ENCODE results near the gene ZNF540. TPM values are rescaled to one million over a fixed set of nuclear protein-coding genes. Genes with fewer than 3 reads are reported as not detected.

Gene ZNF540
- total RNA-seq (1 to 10 TPM; 1.4 to 8.2 (median 5.0) TPM), polyA plus RNA-seq (1 to 10 TPM; 3.8 to 5.0 TPM)
- long read RNA-seq, donor 1, partial matches to known transcripts = 0 of 5 reads
- long read RNA-seq, donor 1, other reads (novel, unspliced or antisense) = 1 of 5 reads
- long read RNA-seq, donor 2, transcript ZNF540-201 (5 exons, 3,099 nt) = major isoform, 19 of 29 reads
- long read RNA-seq, donor 2, partial matches to known transcripts = 1 of 29 reads
- long read RNA-seq, donor 2, other reads (novel, unspliced or antisense) = 4 of 29 reads
- long read RNA-seq, donor 3, partial matches to known transcripts = 0 of 4 reads
- long read RNA-seq, donor 3, other reads (novel, unspliced or antisense) = 2 of 4 reads

- Histone ChIP-seq H3K36me3 (peaks cover 0 to 16% (median 12%) of the 10 kb centered on the region in 9 donors), H3K4me1 (peaks cover 0 to 24% (median 17%) of the 10 kb centered on the region in 12 donors), H3K9me3 (peaks cover 0 to 38% (median 6%) of the 10 kb centered on the region in 12 donors), H3K4me3 (peak within 1 kb of the TSS; percentile 34 to 94 (median 79)), H3K27me3 (no peaks in the 10 kb centered on the region), H3K27ac (peak within 1 kb of the TSS; percentile 74 to 92 (median 90))
- ATAC-seq (peak; percentile 99 to 100 (median 99)), DNase-seq (peak; percentile 93 to 96 (median 95))
- TF ChIP-seq CTCF (IDR thresholded peaks at IDR 0.05) = no peak
- peak; percentile 47 to 76 for TF ChIP-seq POLR2A (IDR thresholded peaks at IDR 0.05)
- WGBS, 4 donors = 0 to 1% (median 0%) methylated on average over 43 to 53 of the region's 53 CpGs
- intact Hi-C loops (cut with DNase I) = loop anchor here in 3 of 10 donors (1.0 to 10.0 kb wide), 5 partner anchors 60 to 127 kb away; partner anchors contain the start of genes ZFP30 (in 2 of the 3), ZNF569 (in 1 of the 3) and ZNF570 (in 1 of the 3)
Measured at GRCh38 chr19:37594304-37594981, at the start of gene ZNF540, which contains the start of gene ZNF571. TSS of gene ZNF540 (plus strand) at chr19:37594876. CDS start at chr19:37598448, 3,572 bp downstream. TSS of gene ZNF571 (minus strand) at chr19:37594792. CDS start at chr19:37586676, 8,116 bp downstream.

GRCh38 chr19:37551129-37551993, 43.3 kb upstream of the ZNF540 start:
- H3K27ac ChIP-seq = peak overlapping the region in 11 of 12 donors; percentile 37 to 82 (median 74)
- intact Hi-C loops (cut with DNase I) = no loop called here
- peaks cover 0 to 89% (median 21%) of the 10 kb centered on the region in 12 donors for H3K9me3 ChIP-seq
- DNase-seq (peak; percentile 62 to 78 (median 70)), ATAC-seq (peak; percentile 72 to 94 (median 88))
- H3K36me3 ChIP-seq = peaks cover 0 to 15% (median 0%) of the 10 kb centered on the region in 9 donors
- peak overlapping the region; percentile 33 to 90 (median 69) for H3K4me3 ChIP-seq
- peak in 9 of 12 donors; percentile 25 to 58 (median 43) for TF ChIP-seq CTCF (IDR thresholded peaks at IDR 0.05)
- peak; percentile 19 to 24 for TF ChIP-seq POLR2A (IDR thresholded peaks at IDR 0.05)
- 2 to 6% (median 2%) methylated on average over 22 to 65 of the region's 65 CpGs for WGBS, 4 donors
- H3K27me3 ChIP-seq = no peaks in the 10 kb centered on the region
- H3K4me1 ChIP-seq = no peaks in the 10 kb centered on the region

GRCh38 chr19:37563518-37563917, 31.2 kb upstream of the ZNF540 start:
- Histone ChIP-seq H3K4me3 (no peak overlapping the region), H3K9me3 (peaks cover 0 to 95% (median 0%) of the 10 kb centered on the region in 12 donors), H3K27me3 (no peaks in the 10 kb centered on the region), H3K4me1 (no peaks in the 10 kb centered on the region), H3K36me3 (peaks cover 6 to 66% (median 15%) of the 10 kb centered on the region in 9 donors), H3K27ac (no peak overlapping the region)
- intact Hi-C loops (cut with DNase I) = loop anchor here in 2 of 10 donors (10.0 kb wide), 2 partner anchors 149 to 689 kb away; no protein-coding TSS in a partner anchor
- TF ChIP-seq POLR2A (IDR thresholded peaks at IDR 0.05) (no peak), CTCF (IDR thresholded peaks at IDR 0.05) (no peak)
- ATAC-seq = no peak
- no peak for DNase-seq
- 90 to 97% (median 96%) methylated on average over 3 of the region's 3 CpGs for WGBS, 4 donors
